IPS-18a (cell line): ENCODE data around the gene NAP1L4.
"Not testable (repeated sequence)": the region's sequence is repeated elsewhere in the genome, so short reads cannot be mapped to it uniquely, and the experiment has no call there.

Experiments used
- H3K27ac ChIP-seq: one replicate; pipeline ENCODE4 v1.5.1; 2013; ENCODE audit warnings: low read length
- H3K27me3 ChIP-seq: one replicate; pipeline ENCODE4 v1.6.1; 2013; ENCODE audit warnings: mild to moderate bottlenecking, low read length; ENCODE audit not compliant: control insufficient read depth, insufficient read depth
- H3K36me3 ChIP-seq: one replicate; pipeline ENCODE4 v1.6.1; 2013; ENCODE audit warnings: low read depth, low read length; ENCODE audit not compliant: control insufficient read depth
- H3K4me1 ChIP-seq: one replicate; pipeline ENCODE4 v1.6.1; 2013; ENCODE audit warnings: low read depth, low read length; ENCODE audit not compliant: control insufficient read depth
- H3K4me3 ChIP-seq: one replicate; pipeline ENCODE4 v1.5.1; 2013; ENCODE audit warnings: low read length
- H3K9ac ChIP-seq: one replicate; pipeline ENCODE4 v1.6.1; 2013; ENCODE audit warnings: mild to moderate bottlenecking, low read length, moderate library complexity
- H3K9me3 ChIP-seq: one replicate; pipeline ENCODE4 v1.6.1; 2013; ENCODE audit warnings: low read depth, low read length; ENCODE audit not compliant: control insufficient read depth

The NAP1L4 gene

GRCh38 chr11:2912498-2912897, 79.6 kb downstream of the NAP1L4 start:
- H3K4me3 ChIP-seq = no peak overlapping the region
- H3K4me1 ChIP-seq = peaks cover 4% of the 10 kb centered on the region
- no peak overlapping the region for H3K9ac ChIP-seq
- H3K27ac ChIP-seq = no peak overlapping the region
- no peaks in the 10 kb centered on the region for H3K27me3 ChIP-seq
- no peaks in the 10 kb centered on the region for H3K36me3 ChIP-seq
- no peaks in the 10 kb centered on the region for H3K9me3 ChIP-seq

GRCh38 chr11:2911785-2912391, 80.2 kb downstream of the NAP1L4 start:
- Histone ChIP-seq H3K36me3 (no peaks in the 10 kb centered on the region), H3K27ac (no peak overlapping the region), H3K4me3 (no peak overlapping the region), H3K4me1 (peaks cover 4% of the 10 kb centered on the region), H3K9me3 (no peaks in the 10 kb centered on the region), H3K9ac (no peak overlapping the region), H3K27me3 (no peaks in the 10 kb centered on the region)

- H3K4me3 ChIP-seq = no peak overlapping the region
- H3K4me1 ChIP-seq = peaks cover 4% of the 10 kb centered on the region
- H3K36me3 ChIP-seq = no peaks in the 10 kb centered on the region
- H3K9me3 ChIP-seq = no peaks in the 10 kb centered on the region
- no peak overlapping the region for H3K9ac ChIP-seq
- H3K27me3 ChIP-seq = no peaks in the 10 kb centered on the region
- no peak overlapping the region for H3K27ac ChIP-seq
These were observed 80.9 kb downstream of the NAP1L4 start for GRCh38 chr11:2911088-2911784.

GRCh38 chr11:2910401-2910955, 81.7 kb downstream of the NAP1L4 start:
- no peaks in the 10 kb centered on the region for H3K9me3 ChIP-seq
- no peak overlapping the region for H3K27ac ChIP-seq
- H3K36me3 ChIP-seq = no peaks in the 10 kb centered on the region
- no peak overlapping the region for H3K4me3 ChIP-seq
- no peak overlapping the region for H3K9ac ChIP-seq
- peaks cover 4% of the 10 kb centered on the region for H3K4me1 ChIP-seq
- no peaks in the 10 kb centered on the region for H3K27me3 ChIP-seq

GRCh38 chr11:2909133-2909902, 82.8 kb downstream of the NAP1L4 start:
- Histone ChIP-seq H3K27ac (no peak overlapping the region), H3K4me1 (peaks cover 4% of the 10 kb centered on the region), H3K9me3 (no peaks in the 10 kb centered on the region), H3K4me3 (no peak overlapping the region), H3K9ac (no peak overlapping the region), H3K36me3 (no peaks in the 10 kb centered on the region), H3K27me3 (no peaks in the 10 kb centered on the region)

- Histone ChIP-seq H3K27ac (no peak overlapping the region), H3K9me3 (no peaks in the 10 kb centered on the region), H3K4me3 (no peak overlapping the region), H3K4me1 (no peaks in the 10 kb centered on the region), H3K36me3 (no peaks in the 10 kb centered on the region), H3K27me3 (peaks cover 6% of the 10 kb centered on the region), H3K9ac (no peak overlapping the region)
These were observed 84.0 kb downstream of the NAP1L4 start for GRCh38 chr11:2908130-2908529.

GRCh38 chr11:2905299-2905698, 86.8 kb downstream of the NAP1L4 start:
- not testable (repeated sequence) for H3K9me3 ChIP-seq, H3K4me1 ChIP-seq, H3K9ac ChIP-seq, H3K4me3 ChIP-seq, H3K27ac ChIP-seq, H3K36me3 ChIP-seq
- peaks cover 11% of the 10 kb centered on the region for H3K27me3 ChIP-seq

GRCh38 chr11:2904153-2905052, 87.7 kb downstream of the NAP1L4 start:
- no peak overlapping the region for H3K9ac ChIP-seq
- H3K27ac ChIP-seq = no peak overlapping the region

GRCh38 chr11:2903672-2904011, 88.5 kb downstream of the NAP1L4 start:
- peaks cover 5% of the 10 kb centered on the region for H3K4me1 ChIP-seq
- no peak overlapping the region for H3K4me3 ChIP-seq
- no peaks in the 10 kb centered on the region for H3K36me3 ChIP-seq
- peaks cover 11% of the 10 kb centered on the region for H3K27me3 ChIP-seq
- no peak overlapping the region for H3K9ac ChIP-seq
- H3K27ac ChIP-seq = no peak overlapping the region
- no peaks in the 10 kb centered on the region for H3K9me3 ChIP-seq

More at GRCh38 chr11:2904153-2905052, 87.7 kb downstream of the NAP1L4 start:
- Histone ChIP-seq H3K36me3 (no peaks in the 10 kb centered on the region), H3K4me3 (no peak overlapping the region), H3K4me1 (peaks cover 5% of the 10 kb centered on the region), H3K9me3 (no peaks in the 10 kb centered on the region), H3K27me3 (peaks cover 11% of the 10 kb centered on the region)

- no peak overlapping the region for H3K9ac ChIP-seq
- H3K9me3 ChIP-seq = no peaks in the 10 kb centered on the region
- peaks cover 11% of the 10 kb centered on the region for H3K27me3 ChIP-seq
- no peak overlapping the region for H3K27ac ChIP-seq
- H3K4me3 ChIP-seq = peak overlapping the region; percentile 59
- no peaks in the 10 kb centered on the region for H3K36me3 ChIP-seq
- peaks cover 5% of the 10 kb centered on the region for H3K4me1 ChIP-seq
These were observed 89.1 kb downstream of the NAP1L4 start for GRCh38 chr11:2902784-2903671.
